HG02885 (cell line): ENCODE measurements around the gene ITGA2B.
"Not testable (repeated sequence)": the region's sequence is repeated elsewhere in the genome, so short reads cannot be mapped to it uniquely, and the experiment has no call there.

Experiments used
- ATAC-seq: cut with Tn5 transposase; IDR thresholded peaks from one replicate; pipeline ENCODE4 v1.9.1; 2021; ENCODE audit warnings: mild to moderate bottlenecking; ENCODE audit not compliant: unreplicated experiment, poor library complexity

The ITGA2B gene

GRCh38 chr17:44335968-44336367 is 53.5 kb downstream of the ITGA2B start:
- no peak for ATAC-seq

DNA sequence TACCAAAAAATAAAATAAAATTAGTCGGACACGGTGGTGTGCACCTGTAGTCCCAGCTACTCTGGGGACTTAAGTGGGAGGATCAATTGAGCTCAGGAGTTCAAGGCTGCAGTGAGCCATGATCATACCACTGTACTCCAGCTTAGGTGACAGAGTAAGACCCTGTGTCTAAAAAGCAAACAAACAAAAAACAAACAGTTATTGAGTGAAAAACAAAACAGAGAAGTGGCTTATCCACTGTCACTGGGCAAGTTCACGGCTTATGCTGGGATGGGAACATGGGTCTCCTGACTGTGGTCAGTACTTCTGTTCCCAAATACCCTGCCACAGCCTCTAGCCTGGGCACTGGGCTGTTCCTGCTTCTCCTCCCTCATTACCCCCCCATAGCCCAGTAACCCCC is 53.9 kb downstream of the ITGA2B start:
- ATAC-seq: no peak

DNA sequence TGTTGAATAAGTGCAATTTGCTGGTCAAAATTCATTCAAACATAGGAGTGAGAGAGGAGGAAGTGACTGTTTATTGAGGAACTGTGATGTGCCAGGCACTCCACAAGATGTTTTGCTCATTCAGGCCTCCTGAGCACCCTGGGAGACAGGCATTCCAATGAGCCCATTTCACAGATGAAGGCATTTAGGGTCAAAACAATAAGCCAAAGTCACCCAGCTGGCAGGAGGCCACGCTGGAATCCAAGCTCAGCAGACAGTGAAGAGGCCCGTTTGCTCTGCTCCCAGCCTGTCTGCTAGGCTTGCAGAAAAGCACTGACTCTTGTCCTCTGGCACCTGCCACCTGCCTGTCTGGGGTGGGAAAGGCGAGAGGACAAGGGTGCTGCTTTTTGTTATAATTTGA is 54.7 kb downstream of the ITGA2B start:
- no peak for ATAC-seq

DNA sequence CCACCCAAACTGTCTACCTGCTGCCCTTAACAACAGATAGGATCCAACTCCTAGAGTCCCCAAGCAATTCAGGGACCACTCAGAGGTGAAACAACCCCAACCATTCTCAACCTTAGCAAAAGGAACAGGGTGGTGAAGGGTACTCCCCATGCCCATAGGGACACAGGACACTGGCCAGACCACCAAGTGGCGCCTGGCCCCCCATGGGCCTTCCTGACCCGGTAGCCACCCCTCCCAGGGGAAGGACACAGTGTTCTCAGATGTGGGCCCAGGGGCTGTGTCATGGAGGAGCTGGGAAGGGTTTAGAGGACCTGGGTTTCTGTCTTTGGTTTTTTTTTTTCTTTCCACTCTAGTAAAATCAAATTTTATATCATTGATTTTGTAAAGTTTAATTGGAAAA is 55.1 kb downstream of the ITGA2B start:
- ATAC-seq: no peak

GRCh38 chr17:44333371-44333770 is 56.1 kb downstream of the ITGA2B start:
- ATAC-seq: no peak

- ATAC-seq: no peak
These were observed 58.1 kb downstream of the ITGA2B start for GRCh38 chr17:44331249-44331760.

DNA sequence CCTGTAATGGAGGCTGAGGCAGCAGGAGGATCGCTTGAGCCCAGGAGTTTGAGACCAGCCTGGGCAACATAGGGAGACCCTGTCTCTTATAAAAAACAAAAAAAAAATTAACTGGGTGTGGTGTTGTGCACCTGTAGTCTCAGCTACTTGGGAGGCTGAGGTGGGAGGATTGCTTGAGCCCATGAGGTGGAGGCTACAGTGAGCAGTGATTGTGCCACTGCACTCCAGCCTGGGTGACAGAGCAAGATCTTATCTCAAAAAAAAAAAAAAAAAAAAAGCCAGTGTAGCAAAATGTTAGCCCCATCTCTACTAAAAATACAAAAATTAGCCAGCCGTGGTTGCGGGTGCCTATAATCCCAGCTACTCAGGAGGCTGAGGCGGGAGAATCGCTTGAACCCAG is 59.2 kb downstream of the ITGA2B start:
- ATAC-seq: not testable (repeated sequence)

DNA sequence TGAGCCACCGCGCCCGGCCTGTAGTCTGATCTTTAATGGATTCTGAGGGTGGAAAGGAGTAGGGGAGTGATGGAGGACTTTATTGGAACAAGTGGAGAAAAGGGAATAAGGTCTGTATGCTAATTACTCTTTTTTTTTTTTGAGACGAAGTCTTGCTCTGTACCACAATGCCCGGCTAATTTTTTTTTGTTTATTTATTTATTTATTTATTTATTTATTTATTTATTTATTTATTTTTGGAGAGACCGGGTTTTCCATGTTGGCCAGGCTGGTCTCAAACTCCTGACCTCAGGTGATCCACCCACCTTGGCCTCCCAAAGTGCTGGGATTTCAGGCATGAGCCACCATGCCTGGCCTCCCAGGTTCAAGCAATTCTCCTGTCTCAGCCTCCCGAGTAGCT is 59.9 kb downstream of the ITGA2B start:
- not testable (repeated sequence) for ATAC-seq

DNA sequence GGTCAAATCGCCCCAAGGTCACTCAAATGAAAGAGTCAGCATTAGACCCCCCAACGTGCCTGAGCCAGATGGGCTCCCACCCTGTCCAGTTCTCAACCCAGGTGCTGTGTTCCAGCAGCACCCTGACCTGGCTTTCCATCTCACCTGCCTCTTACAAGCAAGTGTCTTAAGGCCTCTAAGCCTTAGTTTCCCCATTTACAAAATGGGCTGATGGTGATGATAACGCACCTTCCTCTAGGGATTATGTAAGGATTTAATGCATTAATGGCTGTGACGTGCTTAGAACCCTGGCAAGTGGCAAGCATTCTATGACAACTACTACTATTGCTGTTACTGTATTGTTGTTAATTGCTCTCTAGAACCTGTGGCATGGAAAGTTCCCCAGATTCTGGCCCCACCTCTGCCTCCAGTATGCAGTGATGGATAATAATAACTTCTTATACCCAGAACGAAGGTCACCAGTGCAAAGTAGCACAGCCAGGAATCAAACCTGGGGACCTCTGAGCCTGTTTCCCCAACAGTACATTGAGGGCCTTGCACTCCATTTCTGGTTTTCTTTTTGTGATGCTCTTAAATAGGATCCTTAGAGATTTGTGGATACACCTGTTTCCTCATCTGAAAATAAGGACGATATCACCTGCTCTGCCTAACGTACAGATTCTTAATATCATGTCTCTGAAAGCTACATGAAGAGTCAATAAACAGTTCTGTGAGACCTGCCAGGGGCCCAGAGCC is 61.6 kb downstream of the ITGA2B start:
- no peak for ATAC-seq

DNA sequence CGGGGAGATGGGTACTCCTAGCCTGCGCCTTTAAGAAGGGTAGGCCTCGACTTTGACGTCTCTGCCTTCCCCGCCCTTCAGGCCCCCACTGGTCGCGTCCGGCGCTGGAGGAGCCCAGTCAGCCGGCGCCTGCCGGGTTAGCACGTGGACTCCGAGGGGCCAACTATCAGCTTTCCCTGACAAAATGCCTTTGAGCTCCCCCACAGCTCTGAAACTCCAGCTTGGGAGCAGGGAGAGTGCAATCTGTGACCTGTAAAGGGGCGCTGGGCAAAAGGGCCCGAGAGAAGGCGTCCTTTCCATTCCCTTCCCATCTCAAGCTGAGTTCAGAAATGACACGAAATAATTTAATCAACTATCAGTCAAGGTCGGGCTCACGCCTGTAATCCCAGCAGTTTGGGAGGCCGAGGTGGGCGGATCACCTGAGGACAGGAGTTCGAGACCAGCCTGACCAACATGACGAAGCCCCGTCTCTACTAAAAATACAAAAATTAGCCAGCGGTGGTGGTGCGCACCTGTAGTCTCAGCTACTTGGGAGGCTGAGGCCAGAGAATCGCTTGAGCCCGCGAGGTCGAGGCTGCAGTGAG is 62.5 kb downstream of the ITGA2B start:
- peak; percentile 65 for ATAC-seq

DNA sequence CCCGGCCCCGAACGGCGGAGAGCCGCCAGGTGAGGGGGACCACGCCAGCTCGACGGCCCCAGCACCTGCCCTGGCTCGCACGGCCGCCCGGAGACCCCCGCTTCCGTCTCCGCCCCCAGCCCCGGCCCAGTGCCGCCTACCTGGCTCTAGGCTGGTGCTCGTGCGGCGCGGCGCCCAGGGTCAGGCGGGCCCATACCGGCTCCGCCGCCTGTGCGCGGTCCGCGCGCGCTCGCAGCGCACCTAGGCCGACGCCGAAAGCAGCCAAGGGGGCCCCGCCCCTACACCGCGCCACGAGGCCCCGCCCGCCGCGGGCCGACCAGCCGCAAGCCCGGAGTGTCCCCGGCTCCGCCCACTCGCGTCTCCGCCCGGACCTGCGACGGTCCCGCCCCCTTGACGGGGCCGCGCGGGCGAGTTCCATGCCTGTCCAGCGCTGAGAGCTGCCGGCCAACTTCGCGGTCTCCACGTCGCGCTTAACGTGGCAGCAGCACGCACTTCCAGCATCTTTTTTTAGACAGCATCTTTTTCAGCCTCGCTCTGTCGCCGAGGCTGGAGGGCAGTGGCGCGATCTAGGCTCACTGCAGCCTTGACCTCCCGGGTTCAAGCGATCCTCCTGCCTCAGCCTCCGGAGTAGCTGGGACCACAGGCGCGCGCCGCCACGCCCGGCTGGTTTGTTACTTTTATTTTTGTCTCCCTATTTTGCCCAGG is 64.7 kb downstream of the ITGA2B start, which contains the start of gene SLC25A39:
SLC25A39 (minus strand) TSS at position 253 of the 705 bp plus-strand sequence. CDS start 1,261 bp downstream, outside the sequence.
- peak; percentile 68 for ATAC-seq

DNA sequence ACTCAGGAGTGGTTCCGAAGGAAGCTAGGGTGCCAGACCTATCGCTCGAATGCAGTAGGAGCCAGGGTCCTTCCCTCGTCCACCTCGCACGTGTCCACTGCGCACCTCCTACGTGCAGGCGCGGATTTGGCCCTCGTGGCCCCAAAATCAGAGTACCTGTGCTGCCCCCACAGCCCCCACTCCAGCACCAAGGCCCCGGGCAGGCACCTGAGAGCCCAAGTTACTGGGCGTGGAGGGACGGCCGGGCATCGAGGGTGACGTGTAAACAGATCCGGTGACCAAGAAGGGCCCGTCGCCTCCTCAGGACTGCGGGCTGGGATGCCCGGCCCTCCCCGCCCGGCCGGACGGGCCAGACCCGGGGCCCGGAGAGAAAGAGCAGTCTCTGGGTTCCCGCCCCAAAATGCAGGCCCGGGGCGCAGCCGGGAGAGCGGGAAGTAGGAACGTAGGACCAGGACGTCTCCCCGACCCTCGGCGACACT is 65.3 kb downstream of the ITGA2B start:
- peak; percentile 10 for ATAC-seq

- ATAC-seq: no peak
These were observed 65.9 kb downstream of the ITGA2B start for GRCh38 chr17:44323359-44324091.

DNA sequence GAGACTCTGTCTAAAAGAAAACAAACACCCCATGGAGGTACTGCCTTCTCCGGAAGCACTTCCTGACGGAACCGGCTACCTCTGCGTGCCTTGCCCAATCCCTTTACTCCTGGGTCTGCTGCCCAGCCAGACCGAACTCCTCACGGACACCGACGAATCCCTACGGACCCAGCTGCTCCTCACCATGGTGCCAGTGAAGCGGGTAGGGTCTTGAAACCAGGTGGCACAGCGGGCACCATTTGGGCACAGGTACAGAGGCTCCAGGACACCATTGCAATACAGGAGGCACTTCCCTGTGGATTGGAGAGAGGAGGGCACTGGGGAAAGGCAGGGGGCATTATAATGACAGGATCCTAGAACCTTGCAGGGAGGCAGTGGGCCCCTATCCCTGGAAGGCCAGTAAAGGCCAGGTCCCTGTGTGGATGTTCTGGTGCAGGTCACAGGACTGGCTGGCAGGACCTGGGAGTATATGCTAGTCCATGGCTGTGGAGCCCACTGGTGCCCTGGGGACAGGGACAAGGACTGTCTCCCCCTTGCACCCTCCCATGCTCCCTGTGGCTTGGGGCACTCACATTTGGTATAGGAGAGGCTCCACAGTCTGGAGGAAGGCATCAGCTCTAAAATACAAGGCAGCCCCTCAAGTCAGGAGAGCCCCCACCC is 67.1 kb downstream of the ITGA2B start:
- no peak for ATAC-seq
